ENCODE data around the gene UBE2Z. TPM values are rescaled to one million over a fixed set of nuclear protein-coding genes. Genes with fewer than 3 reads are reported as not detected.
"Not testable (repeated sequence)": the region's sequence is repeated elsewhere in the genome, so short reads cannot be mapped to it uniquely, and the experiment has no call there.

The UBE2Z gene
- total RNA-seq, 1 experiment from 2014 or later: 65.1 TPM

GRCh38 chr17:48944515-48945260, 36.5 kb downstream of the UBE2Z start, which contains the start of gene SNF8 (continued):
- TF ChIP-seq ARID4B (CRISPR knock-in tag; IDR thresholded peaks at IDR 0.05; ENCODE audit: borderline replicate concordance) (peak; percentile 72; the same call in 1 of the 2 replicates), MXD4 (CRISPR knock-in tag; IDR thresholded peaks at IDR 0.05; ENCODE audit: borderline replicate concordance) (no peak), AFF4 (CRISPR knock-in tag; IDR thresholded peaks at IDR 0.05; ENCODE audit: borderline replicate concordance) (peak; percentile 86; the same call in 1 of the 2 replicates), CREM (CRISPR knock-in tag; IDR thresholded peaks at IDR 0.05) (peak; percentile 98), TEAD4 (CRISPR knock-in tag; IDR thresholded peaks at IDR 0.05) (peak; percentile 67), HMGXB4 (CRISPR knock-in tag; IDR thresholded peaks at IDR 0.05) (peak; percentile 92), ZNF232 (CRISPR knock-in tag; IDR thresholded peaks at IDR 0.05) (0 out of 2 replicates have a peak, but pooled peaks have one; percentile 80)

- H3K4me1 Mint-ChIP-seq; H3K36me3 Mint-ChIP-seq; ATAC-seq; H3K27me3 Mint-ChIP-seq (ENCODE audit: low read depth); DNase-seq (ENCODE audit: low spot score); H3K9me3 Mint-ChIP-seq: not testable (repeated sequence)
- Mint-ChIP-seq H3K27ac (peak overlapping the region; percentile 97), H3K4me3 (peak overlapping the region; percentile 100)
- ChIA-PET POLR2A (interaction anchor here (0.6 to 1.8 kb wide), 6 partner anchors 9 to 107 kb away, joined by 3 to 10 read pairs (median 4); partner anchors contain the start of gene IGF2BP1), CTCF (interaction anchor here (1.0 to 3.4 kb wide), 11 partner anchors 9 to 110 kb away, joined by 3 to 22 read pairs (median 3); no protein-coding TSS in a partner anchor)
Measured at GRCh38 chr17:48945261-48945651, 37.0 kb downstream of the UBE2Z start.

GRCh38 chr17:48951572-48951971, 43.4 kb downstream of the UBE2Z start:
- H3K9me3 Mint-ChIP-seq: 0 out of 2 replicates have a peak, but pooled peaks cover 3% of the 10 kb centered on the region
- TF ChIP-seq FOXP1 (CRISPR knock-in tag; IDR thresholded peaks at IDR 0.05; ENCODE audit: borderline replicate concordance): no peak
- no peak for TF ChIP-seq ZNF416 (CRISPR knock-in tag; IDR thresholded peaks at IDR 0.05)
- TF ChIP-seq ZNF219 (CRISPR knock-in tag; IDR thresholded peaks at IDR 0.05; ENCODE audit: borderline replicate concordance): no peak
- TF ChIP-seq MLX (CRISPR knock-in tag; IDR thresholded peaks at IDR 0.05): no peak
- ChIA-PET CTCF (no interaction called here), POLR2A (no interaction called here)
- ATAC-seq (no peak), DNase-seq (ENCODE audit: low spot score) (no peak)
- H3K27me3 Mint-ChIP-seq (ENCODE audit: low read depth): no peaks in the 10 kb centered on the region; the same call in 1 of the 2 replicates
- no peak overlapping the region for H3K4me3 Mint-ChIP-seq
- no peak overlapping the region for H3K27ac Mint-ChIP-seq
- peaks cover 11% of the 10 kb centered on the region for H3K4me1 Mint-ChIP-seq
- no peaks in the 10 kb centered on the region for H3K36me3 Mint-ChIP-seq

Data from WTC11 (cell line).